ENCODE measurements around the gene CCDC188.

DNA sequence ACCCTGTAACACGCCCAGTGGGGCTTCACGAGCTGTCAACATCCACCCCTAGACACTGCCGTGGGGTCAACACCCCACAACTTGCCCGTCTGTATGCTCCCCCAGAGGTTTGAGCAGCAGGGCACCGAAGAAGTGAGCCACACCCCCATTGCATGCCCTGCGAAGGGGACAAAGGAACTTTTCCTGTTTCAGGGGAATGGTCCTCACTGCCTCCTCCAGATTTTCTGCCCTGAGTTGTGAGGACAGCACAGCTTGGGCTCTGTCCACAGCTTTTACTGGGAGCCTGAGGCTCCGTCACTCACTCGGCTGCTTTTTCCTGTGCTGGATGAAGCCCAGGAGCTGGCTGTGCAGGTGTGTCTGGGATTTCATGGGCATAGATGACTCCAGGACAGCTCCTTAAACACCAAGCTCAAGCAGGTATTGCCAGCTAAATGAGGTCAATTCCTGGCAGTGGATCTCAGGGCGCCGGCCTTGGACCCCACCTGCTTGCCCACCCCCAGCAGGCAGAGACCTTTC is 40.2 kb upstream of the CCDC188 start:
- no peak for TF ChIP-seq POLR2A (IDR thresholded peaks at IDR 0.05; ENCODE audit: extremely low read depth, insufficient read length)
- TF ChIP-seq, protein P1, sequence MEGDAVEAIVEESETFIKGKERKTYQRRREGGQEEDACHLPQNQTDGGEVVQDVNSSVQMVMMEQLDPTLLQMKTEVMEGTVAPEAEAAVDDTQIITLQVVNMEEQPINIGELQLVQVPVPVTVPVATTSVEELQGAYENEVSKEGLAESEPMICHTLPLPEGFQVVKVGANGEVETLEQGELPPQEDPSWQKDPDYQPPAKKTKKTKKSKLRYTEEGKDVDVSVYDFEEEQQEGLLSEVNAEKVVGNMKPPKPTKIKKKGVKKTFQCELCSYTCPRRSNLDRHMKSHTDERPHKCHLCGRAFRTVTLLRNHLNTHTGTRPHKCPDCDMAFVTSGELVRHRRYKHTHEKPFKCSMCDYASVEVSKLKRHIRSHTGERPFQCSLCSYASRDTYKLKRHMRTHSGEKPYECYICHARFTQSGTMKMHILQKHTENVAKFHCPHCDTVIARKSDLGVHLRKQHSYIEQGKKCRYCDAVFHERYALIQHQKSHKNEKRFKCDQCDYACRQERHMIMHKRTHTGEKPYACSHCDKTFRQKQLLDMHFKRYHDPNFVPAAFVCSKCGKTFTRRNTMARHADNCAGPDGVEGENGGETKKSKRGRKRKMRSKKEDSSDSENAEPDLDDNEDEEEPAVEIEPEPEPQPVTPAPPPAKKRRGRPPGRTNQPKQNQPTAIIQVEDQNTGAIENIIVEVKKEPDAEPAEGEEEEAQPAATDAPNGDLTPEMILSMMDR (IDR thresholded peaks at IDR 0.05; ENCODE audit: low read depth, low read length), result no peak
- TF ChIP-seq, protein P2, sequence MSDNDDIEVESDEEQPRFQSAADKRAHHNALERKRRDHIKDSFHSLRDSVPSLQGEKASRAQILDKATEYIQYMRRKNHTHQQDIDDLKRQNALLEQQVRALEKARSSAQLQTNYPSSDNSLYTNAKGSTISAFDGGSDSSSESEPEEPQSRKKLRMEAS (IDR thresholded peaks at IDR 0.05; ENCODE audit: low read depth, low read length), result no peak
